ENCODE measurements around the gene TWIST2.

DNA sequence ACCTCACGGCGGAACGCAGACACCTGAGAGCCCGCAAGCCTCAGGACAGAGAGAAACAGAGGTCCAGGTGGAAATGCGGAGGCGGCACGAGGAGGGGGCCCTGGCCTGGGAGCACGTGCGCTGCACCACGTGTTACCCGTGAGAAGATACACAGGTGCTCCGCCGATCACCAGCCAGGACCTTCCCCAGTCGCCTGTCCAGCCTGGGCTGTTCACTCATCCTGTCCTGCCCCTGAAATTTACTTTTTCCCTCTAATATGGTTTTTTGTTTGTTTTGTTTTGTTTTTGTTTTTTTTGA, 44.3 kb downstream of the TWIST2 start:
- TF ChIP-seq POLR2AphosphoS5 (IDR thresholded peaks at IDR 0.05) (no peak), POLR2A (IDR thresholded peaks at IDR 0.05) (no peak)
- TF ChIP-seq, protein P1, sequence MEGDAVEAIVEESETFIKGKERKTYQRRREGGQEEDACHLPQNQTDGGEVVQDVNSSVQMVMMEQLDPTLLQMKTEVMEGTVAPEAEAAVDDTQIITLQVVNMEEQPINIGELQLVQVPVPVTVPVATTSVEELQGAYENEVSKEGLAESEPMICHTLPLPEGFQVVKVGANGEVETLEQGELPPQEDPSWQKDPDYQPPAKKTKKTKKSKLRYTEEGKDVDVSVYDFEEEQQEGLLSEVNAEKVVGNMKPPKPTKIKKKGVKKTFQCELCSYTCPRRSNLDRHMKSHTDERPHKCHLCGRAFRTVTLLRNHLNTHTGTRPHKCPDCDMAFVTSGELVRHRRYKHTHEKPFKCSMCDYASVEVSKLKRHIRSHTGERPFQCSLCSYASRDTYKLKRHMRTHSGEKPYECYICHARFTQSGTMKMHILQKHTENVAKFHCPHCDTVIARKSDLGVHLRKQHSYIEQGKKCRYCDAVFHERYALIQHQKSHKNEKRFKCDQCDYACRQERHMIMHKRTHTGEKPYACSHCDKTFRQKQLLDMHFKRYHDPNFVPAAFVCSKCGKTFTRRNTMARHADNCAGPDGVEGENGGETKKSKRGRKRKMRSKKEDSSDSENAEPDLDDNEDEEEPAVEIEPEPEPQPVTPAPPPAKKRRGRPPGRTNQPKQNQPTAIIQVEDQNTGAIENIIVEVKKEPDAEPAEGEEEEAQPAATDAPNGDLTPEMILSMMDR (IDR thresholded peaks at IDR 0.05): no peak

Measured in breast epithelium (tissue), 3 donors.